ENCODE measurements around the gene GSAP.

DNA sequence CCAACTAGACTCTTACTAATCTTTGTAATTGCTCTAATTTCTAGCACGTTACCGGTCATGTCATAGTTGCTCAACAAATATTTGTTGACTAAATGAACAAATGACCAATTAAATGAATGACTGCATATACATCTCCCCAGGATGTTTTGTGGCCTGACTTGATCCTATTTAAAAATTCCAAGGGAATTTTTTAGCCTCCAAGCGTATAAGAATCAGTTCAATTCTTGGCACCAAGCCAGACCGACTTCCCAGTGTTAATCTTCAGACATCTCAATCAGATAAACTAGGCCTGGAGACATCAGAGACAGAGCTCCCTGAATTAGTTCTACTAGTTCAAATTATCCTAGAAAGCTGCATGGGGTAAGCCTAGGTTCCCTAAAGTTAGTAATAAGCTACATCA lies 96.0 kb downstream of the GSAP start:
- TF ChIP-seq, protein P1, sequence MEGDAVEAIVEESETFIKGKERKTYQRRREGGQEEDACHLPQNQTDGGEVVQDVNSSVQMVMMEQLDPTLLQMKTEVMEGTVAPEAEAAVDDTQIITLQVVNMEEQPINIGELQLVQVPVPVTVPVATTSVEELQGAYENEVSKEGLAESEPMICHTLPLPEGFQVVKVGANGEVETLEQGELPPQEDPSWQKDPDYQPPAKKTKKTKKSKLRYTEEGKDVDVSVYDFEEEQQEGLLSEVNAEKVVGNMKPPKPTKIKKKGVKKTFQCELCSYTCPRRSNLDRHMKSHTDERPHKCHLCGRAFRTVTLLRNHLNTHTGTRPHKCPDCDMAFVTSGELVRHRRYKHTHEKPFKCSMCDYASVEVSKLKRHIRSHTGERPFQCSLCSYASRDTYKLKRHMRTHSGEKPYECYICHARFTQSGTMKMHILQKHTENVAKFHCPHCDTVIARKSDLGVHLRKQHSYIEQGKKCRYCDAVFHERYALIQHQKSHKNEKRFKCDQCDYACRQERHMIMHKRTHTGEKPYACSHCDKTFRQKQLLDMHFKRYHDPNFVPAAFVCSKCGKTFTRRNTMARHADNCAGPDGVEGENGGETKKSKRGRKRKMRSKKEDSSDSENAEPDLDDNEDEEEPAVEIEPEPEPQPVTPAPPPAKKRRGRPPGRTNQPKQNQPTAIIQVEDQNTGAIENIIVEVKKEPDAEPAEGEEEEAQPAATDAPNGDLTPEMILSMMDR (IDR thresholded peaks at IDR 0.05) = no peak
- no peak for TF ChIP-seq EZH2 (IDR thresholded peaks at IDR 0.05; ENCODE audit: borderline replicate concordance, insufficient read depth, low read depth, low read length, poor library complexity, severe bottlenecking)

Data from B cell (primary cell).